ENCODE results near the gene RPL29.
A peak's percentile ranks its signal among the peaks of the same experiment; 100 is the strongest.

RPL29 gene

GRCh38 chr3:51982352-51982837 is 13.3 kb downstream of the RPL29 start:
- ATAC-seq, result peak; percentile 22 to 31

- ATAC-seq, result no peak
Observed at GRCh38 chr3:51980253-51980652, 15.4 kb downstream of the RPL29 start.

GRCh38 chr3:51978143-51978502 is 17.6 kb downstream of the RPL29 start:
- ATAC-seq, result no peak

- ATAC-seq, result no peak
Observed at GRCh38 chr3:51977446-51978142, 18.1 kb downstream of the RPL29 start.

- no peak for ATAC-seq
Observed at GRCh38 chr3:51975852-51976549, 19.7 kb downstream of the RPL29 start.

GRCh38 chr3:51974963-51975851 is 20.5 kb downstream of the RPL29 start, which contains the start of gene ABHD14A:
Gene ABHD14A (plus strand): TSS chr3:51975064. CDS start chr3:51975136, 72 bp downstream.
- ATAC-seq, result peak; percentile 79 to 83

- peak; percentile 15 to 18 for ATAC-seq
Observed at GRCh38 chr3:51974277-51974962, 21.3 kb downstream of the RPL29 start.

GRCh38 chr3:51971350-51971749 is 24.3 kb downstream of the RPL29 start:
- ATAC-seq, result no peak

- ATAC-seq, result no peak
Observed at GRCh38 chr3:51970606-51971300, 24.9 kb downstream of the RPL29 start.

GRCh38 chr3:51969841-51970240 is 25.9 kb downstream of the RPL29 start:
- no peak for ATAC-seq

GRCh38 chr3:51968883-51969678 is 26.6 kb downstream of the RPL29 start:
- no peak for ATAC-seq

GRCh38 chr3:51968170-51968775 is 27.4 kb downstream of the RPL29 start:
- no peak for ATAC-seq

- peak; percentile 72 to 73 for ATAC-seq
Observed at GRCh38 chr3:51967384-51968169, 28.1 kb downstream of the RPL29 start, which contains the start of gene PCBP4. Gene PCBP4 (minus strand): TSS chr3:51967454. CDS start chr3:51961240, 6,214 bp downstream.

GRCh38 chr3:51966922-51967383 is 28.7 kb downstream of the RPL29 start:
- ATAC-seq, result peak; percentile 66 to 69

GRCh38 chr3:51966486-51966885 is 29.2 kb downstream of the RPL29 start:
- ATAC-seq, result no peak

- no peak for ATAC-seq
Observed at GRCh38 chr3:51966016-51966415, 29.7 kb downstream of the RPL29 start.

- no peak for ATAC-seq
Observed at GRCh38 chr3:51964521-51964920, 31.2 kb downstream of the RPL29 start.

GRCh38 chr3:51963951-51964451 is 31.7 kb downstream of the RPL29 start:
- no peak for ATAC-seq

GRCh38 chr3:51962854-51963530 is 32.7 kb downstream of the RPL29 start:
- ATAC-seq, result no peak

Measured in activated CD4-positive, CD25-positive, alpha-beta regulatory T cell treated with anti-CD3 and anti-CD28 coated beads, Interleukin-2, amount 50 U/mL, for 24 hours (primary cell).